Stimulated activated CD4-positive, alpha-beta T cell treated with anti-CD3 and anti-CD28 coated beads, Interleukin-15, amount 100 ng/mL, for 1 hour (primary cell): ENCODE data around the gene PRUNE1.

ENCODE experiments used
- DNase-seq, 2 donors: peaks; one replicate each; pipeline ENCODE4 v3.0.0-alpha.2; 2020; ENCODE audit warnings: low read depth in 1 of 2, low spot score in 1 of 2

The PRUNE1 gene

GRCh38 chr1:151005729-151006319 lies 2.4 kb upstream of the PRUNE1 start:
- DNase-seq, result no peak

GRCh38 chr1:151006327-151007052 lies 1.8 kb upstream of the PRUNE1 start, which contains the start of gene MINDY1:
MINDY1 (minus strand) TSS chr1:151006902; CDS start chr1:151002617, 4,285 bp downstream.
- no peak for DNase-seq

- no peak for DNase-seq
Measured at GRCh38 chr1:151007853-151008243, 401 bp upstream of the PRUNE1 start.

- DNase-seq, result no peak
Measured at GRCh38 chr1:151009206-151009587, 948 bp downstream of the PRUNE1 start.

- no peak for DNase-seq
Measured at GRCh38 chr1:151009674-151010345, 1.6 kb downstream of the PRUNE1 start.

- DNase-seq, result no peak
Measured at GRCh38 chr1:151010346-151010726, 2.1 kb downstream of the PRUNE1 start.

GRCh38 chr1:151011154-151011850 lies 3.1 kb downstream of the PRUNE1 start:
- DNase-seq, result no peak

GRCh38 chr1:151012684-151013471 lies 4.6 kb downstream of the PRUNE1 start:
- no peak for DNase-seq

GRCh38 chr1:151013518-151013917 lies 5.3 kb downstream of the PRUNE1 start:
- DNase-seq, result no peak

GRCh38 chr1:151024540-151025146 lies 16.4 kb downstream of the PRUNE1 start:
- DNase-seq, result peak; percentile 62 to 70

GRCh38 chr1:151026460-151026859 lies 18.2 kb downstream of the PRUNE1 start:
- no peak for DNase-seq

- DNase-seq, result no peak
Measured at GRCh38 chr1:151032164-151032563, 23.9 kb downstream of the PRUNE1 start.

GRCh38 chr1:151035167-151035566 lies 26.9 kb downstream of the PRUNE1 start:
- no peak for DNase-seq

- DNase-seq, result no peak
Measured at GRCh38 chr1:151036356-151036755, 28.1 kb downstream of the PRUNE1 start, which contains the start of gene BNIPL. BNIPL (plus strand) TSS chr1:151036586; CDS start chr1:151036726, 140 bp downstream.

GRCh38 chr1:151037032-151037431 lies 28.8 kb downstream of the PRUNE1 start:
- no peak for DNase-seq

GRCh38 chr1:151039521-151039920 lies 31.3 kb downstream of the PRUNE1 start:
- DNase-seq, result no peak

- no peak for DNase-seq
Measured at GRCh38 chr1:151043163-151043562, 34.9 kb downstream of the PRUNE1 start.

- DNase-seq, result peak in 1 of 2 donors; percentile 50
Measured at GRCh38 chr1:151047591-151047924, 39.3 kb downstream of the PRUNE1 start, which contains the start of gene C1orf56. C1orf56 (plus strand) TSS chr1:151047751; CDS start chr1:151047848, 97 bp downstream.

- DNase-seq, result no peak
Measured at GRCh38 chr1:151047925-151048644, 39.8 kb downstream of the PRUNE1 start.

- no peak for DNase-seq
Measured at GRCh38 chr1:151048645-151049032, 40.4 kb downstream of the PRUNE1 start.
